Endothelial cell of umbilical vein (primary cell): ENCODE measurements around the gene KAT14.

Experiments
- EZH2 ChIP-seq: IDR thresholded peaks from 2 replicates; pipeline ENCODE4 v1.6.1; 2012; ENCODE audit warnings: borderline replicate concordance, low read depth, mild to moderate bottlenecking, moderate library complexity, low read length, inconsistent platforms; ENCODE audit not compliant: severe bottlenecking
- GATA2 ChIP-seq: IDR thresholded peaks from 2 replicates; pipeline ENCODE4 v1.7.0; 2011; ENCODE audit warnings: low read depth, mild to moderate bottlenecking, moderate library complexity, mixed read lengths, low read length; ENCODE audit not compliant: insufficient read length, insufficient read depth
- POLR2A ChIP-seq: IDR thresholded peaks from 2 replicates; pipeline ENCODE4 v1.6.1; 2012; ENCODE audit warnings: low read depth, mild to moderate bottlenecking, control low read depth, low read length

- no peak for TF ChIP-seq EZH2
- TF ChIP-seq POLR2A = no peak
- no peak for TF ChIP-seq GATA2
Measured at GRCh38 chr20:18108326-18108725, 29.3 kb upstream of the KAT14 start.
